ENCODE results near the gene MTCH1.

The MTCH1 gene

GRCh38 chr6:36920546-36920945, 65.5 kb downstream of the MTCH1 start:
- no peak for DNase-seq

GRCh38 chr6:36920049-36920448, 65.9 kb downstream of the MTCH1 start:
- DNase-seq: no peak

Data from NCI-H2227 treated with DMSO at 0.1 percent for 48 hours (cell line).